IMR-90 (cell line): ENCODE data around the gene JADE2. TPM values are rescaled to one million over a fixed set of nuclear protein-coding genes. Genes with fewer than 3 reads are reported as not detected.

Experiments used
- ATAC-seq: fragments of 200-7000 bp; cut with Tn5 transposase; 2 replicates; pipeline ENCODE4 v1.9.1; 2020; ENCODE audit warnings: low read depth, mild to moderate bottlenecking, moderate library complexity
- BruUV-seq: library from RNA; stranded (reverse); fragments of 400-500 nt; replicated peaks from 2 replicates; lab custom pipeline; 2021; lab: Mats Ljungman, UMichigan
- CTCF ChIA-PET: fragments of 300-600 bp; formaldehyde crosslinking; extraction: SDS; loops from one replicate; lab custom pipeline; 2021; ENCODE audit warnings: antibody characterized with exemption; lab: Yijun Ruan, JAX
- POLR2A ChIA-PET: fragments of 300-600 bp; sonication (Branson Sonifier 250); formaldehyde crosslinking; loops from one replicate; lab custom pipeline; 2022; ENCODE audit warnings: antibody characterized with exemption; ENCODE audit not compliant: unreplicated experiment; lab: Charles Lee
- DNase-seq: peaks from one replicate; pipeline ENCODE4 v3.0.0; 2013
- H2AFZ ChIP-seq: replicated peaks from 2 replicates; pipeline ENCODE3; 2013; ENCODE audit warnings: low read length, mild to moderate bottlenecking; ENCODE audit not compliant: poor library complexity
- H2AK5ac ChIP-seq: 2 replicates; pipeline ENCODE4 v1.6.1; 2013; ENCODE audit warnings: low read depth, low read length, inconsistent platforms
- H2AK9ac ChIP-seq: replicated peaks from 2 replicates; pipeline ENCODE3; 2013; ENCODE audit warnings: mild to moderate bottlenecking, low read depth, low read length, moderate library complexity; ENCODE audit not compliant: poor library complexity
- H2BK120ac ChIP-seq: 2 replicates; pipeline ENCODE4 v1.6.1; 2013; ENCODE audit warnings: low read depth, low read length, inconsistent platforms
- H2BK15ac ChIP-seq: 3 replicates; pipeline ENCODE4 v1.6.1; 2013; ENCODE audit warnings: low read depth, low read length, inconsistent platforms
- H2BK20ac ChIP-seq: 2 replicates; pipeline ENCODE4 v1.6.1; 2013; ENCODE audit warnings: low read depth, mild to moderate bottlenecking, inconsistent platforms, low read length, moderate library complexity
- H2BK5ac ChIP-seq: 2 replicates; pipeline ENCODE4 v1.6.1; 2013; ENCODE audit warnings: mild to moderate bottlenecking, low read depth, low read length, inconsistent platforms; ENCODE audit not compliant: poor library complexity, severe bottlenecking
- H3K14ac ChIP-seq: replicated peaks from 2 replicates; pipeline ENCODE4 v1.6.1; 2013; ENCODE audit warnings: low read depth, low read length, inconsistent platforms
- H3K18ac ChIP-seq: 2 replicates; pipeline ENCODE4 v1.6.1; 2013; ENCODE audit warnings: low read depth, low read length, control low read depth
- H3K23ac ChIP-seq: 2 replicates; pipeline ENCODE4 v1.6.1; 2013; ENCODE audit warnings: low read depth, low read length, inconsistent platforms
- H3K27ac ChIP-seq: 2 replicates; pipeline ENCODE4 v1.5.1; 2013; ENCODE audit warnings: mild to moderate bottlenecking, control low read depth, low read length; ENCODE audit not compliant: insufficient read depth
- H3K27me3 ChIP-seq: 2 replicates; pipeline ENCODE4 v1.6.1; 2013; ENCODE audit warnings: low read length; ENCODE audit not compliant: control insufficient read depth, insufficient read depth
- H3K36me3 ChIP-seq: 2 replicates; pipeline ENCODE4 v1.6.1; 2013; ENCODE audit warnings: low read length, mixed read lengths; ENCODE audit not compliant: control insufficient read depth, insufficient read depth
- H3K4ac ChIP-seq: 2 replicates; pipeline ENCODE4 v1.6.1; 2013; ENCODE audit warnings: low read depth, low read length, inconsistent platforms
- H3K4me1 ChIP-seq: 2 replicates; pipeline ENCODE4 v1.6.1; 2013; ENCODE audit warnings: low read length, mixed read lengths; ENCODE audit not compliant: control insufficient read depth, insufficient read depth
- H3K4me2 ChIP-seq: 2 replicates; pipeline ENCODE4 v1.6.1; 2013; ENCODE audit warnings: low read depth, mild to moderate bottlenecking, control low read depth, low read length, moderate library complexity
- H3K4me3 ChIP-seq: 2 replicates; pipeline ENCODE4 v1.5.1; 2013; ENCODE audit warnings: low read depth, mild to moderate bottlenecking, control low read depth, low read length, moderate library complexity; ENCODE audit not compliant: insufficient read depth
- H3K56ac ChIP-seq: 2 replicates; pipeline ENCODE4 v1.6.1; 2013; ENCODE audit warnings: low read length, inconsistent platforms; ENCODE audit not compliant: insufficient read depth; ENCODE audit errors: extremely low read depth
- H3K79me1 ChIP-seq, 2 experiments: 2 replicates each; pipeline ENCODE4 v1.6.1; 2013; ENCODE audit warnings: low read length in 2 of 2, inconsistent platforms in 1 of 2, low read depth in 1 of 2
- H3K9ac ChIP-seq: 2 replicates; pipeline ENCODE4 v1.6.1; 2013; ENCODE audit warnings: low read depth, low read length, control low read depth
- H3K9me1 ChIP-seq: 2 replicates; pipeline ENCODE4 v1.6.1; 2013; ENCODE audit warnings: low read length, inconsistent platforms; ENCODE audit not compliant: insufficient read depth
- H3K9me3 ChIP-seq: 2 replicates; pipeline ENCODE4 v1.6.1; 2013; ENCODE audit warnings: low read length; ENCODE audit not compliant: control insufficient read depth, insufficient read depth
- H4K20me1 ChIP-seq: 2 replicates; pipeline ENCODE4 v1.6.1; 2013; ENCODE audit warnings: low read length, inconsistent platforms; ENCODE audit not compliant: insufficient read depth
- H4K5ac ChIP-seq: 2 replicates; pipeline ENCODE4 v1.6.1; 2013; ENCODE audit warnings: mild to moderate bottlenecking, low read depth, low read length, control low read depth
- H4K8ac ChIP-seq, 2 experiments: 2 replicates each; pipeline ENCODE4 v1.6.1; 2013; ENCODE audit warnings: low read depth in 2 of 2, low read length in 2 of 2, control low read depth in 1 of 2, inconsistent platforms in 1 of 2
- H4K91ac ChIP-seq: 2 replicates; pipeline ENCODE4 v1.6.1; 2013; ENCODE audit warnings: low read depth, low read length, inconsistent platforms; ENCODE audit not compliant: insufficient read depth
- BHLHE40 ChIP-seq: fragments of 150-350 bp; IDR thresholded peaks from 2 replicates; pipeline ENCODE4 v1.6.1; 2016; ENCODE audit warnings: mild to moderate bottlenecking, low read depth, low read length
- CEBPB ChIP-seq: IDR thresholded peaks from 2 replicates; pipeline ENCODE4 v1.6.1; 2012; ENCODE audit warnings: low read depth, low read length, improper control_type of control experiment
- CHD1 ChIP-seq: IDR thresholded peaks from 2 replicates; pipeline ENCODE4 v1.6.1; 2012; ENCODE audit warnings: low read depth, low read length, improper control_type of control experiment
- CTCF ChIP-seq: conservative IDR thresholded peaks from 2 replicates; pipeline ENCODE4 v1.5.1; 2012; ENCODE audit warnings: mild to moderate bottlenecking, low read depth, low read length, improper control_type of control experiment
- ELK1 ChIP-seq: fragments of 150-350 bp; IDR thresholded peaks from 2 replicates; pipeline ENCODE4 v1.6.1; 2016; ENCODE audit warnings: low read depth, mild to moderate bottlenecking, low read length, moderate library complexity, borderline replicate concordance
- MAZ ChIP-seq: IDR thresholded peaks from 2 replicates; pipeline ENCODE4 v1.6.1; 2012; ENCODE audit warnings: low read depth, mild to moderate bottlenecking, low read length, improper control_type of control experiment, moderate library complexity, borderline replicate concordance
- MXI1 ChIP-seq: IDR thresholded peaks from 2 replicates; pipeline ENCODE4 v1.6.1; 2012; ENCODE audit warnings: low read depth, mild to moderate bottlenecking, low read length, moderate library complexity, borderline replicate concordance
- NFE2L2 ChIP-seq: fragments of 150-350 bp; IDR thresholded peaks from 2 replicates; pipeline ENCODE4 v1.6.1; 2016; ENCODE audit warnings: low read depth, mild to moderate bottlenecking, low read length
- RAD21 ChIP-seq: IDR thresholded peaks from 2 replicates; pipeline ENCODE4 v1.6.1; 2012; ENCODE audit warnings: low read length, improper control_type of control experiment
- RCOR1 ChIP-seq: IDR thresholded peaks from 2 replicates; pipeline ENCODE4 v1.6.1; 2012; ENCODE audit warnings: mild to moderate bottlenecking, low read length, improper control_type of control experiment; ENCODE audit not compliant: insufficient replicate concordance
- RFX5 ChIP-seq: IDR thresholded peaks from 2 replicates; pipeline ENCODE4 v1.8.0; 2012; ENCODE audit warnings: low read depth, mild to moderate bottlenecking, low read length, moderate library complexity
- SMC3 ChIP-seq: fragments of 150-350 bp; IDR thresholded peaks from 2 replicates; pipeline ENCODE4 v1.6.1; 2016; ENCODE audit warnings: low read depth, mild to moderate bottlenecking, antibody characterized with exemption, low read length, moderate library complexity
- USF2 ChIP-seq: fragments of 150-350 bp; IDR thresholded peaks from 2 replicates; pipeline ENCODE4 v1.6.1; 2017; ENCODE audit warnings: mild to moderate bottlenecking, antibody characterized with exemption, low read length, low read depth
- WGBS, 2 experiments: methylation state at CpG; one replicate each; pipeline versions ENCODE4 v1.1.5 to v1.1.7; 2013; ENCODE audit warnings: missing lambda C conversion rate in 2 of 2; ENCODE audit not compliant: insufficient read length in 1 of 2; ENCODE audit errors: extremely low coverage in 2 of 2; 5-methylcytosine and 5-hydroxymethylcytosine counted together
- dilution Hi-C: fragments of 300-500 bp; cut with HindIII; formaldehyde crosslinking; loops from one replicate; pipeline ENCODE4 v1.14.3; 2018; ENCODE audit warnings: low sequenced_read_pairs; ENCODE audit not compliant: unreplicated experiment
- in situ Hi-C: fragments of 300-500 bp; cut with MboI; formaldehyde crosslinking; loops from 3 replicates; pipeline ENCODE4 v1.14.3; 2019; ENCODE audit warnings: low sequenced_read_pairs, inconsistent platforms, mixed read lengths
- intact Hi-C: fragments of 100-400 bp; cut with micrococcal nuclease; formaldehyde crosslinking; loops from 2 replicates; pipeline ENCODE4 v1.10.0; 2022
- polyA plus RNA-seq, 3 experiments: library from polyadenylated mRNA; depleted of rRNA; stranded (reverse); fragments of >200 nt; gene quantifications; 2 replicates each; pipeline ENCODE4 v1.2.3, GENCODE V29; 2012; ENCODE audit warnings: low replicate concordance in 1 of 3
- total RNA-seq: library from RNA; depleted of rRNA; stranded (reverse); fragments of >200 nt; gene quantifications from 2 replicates; pipeline ENCODE4 v1.2.3, GENCODE V29; 2012

The JADE2 gene
- total and polyA plus RNA-seq, 2 of the 4 experiments (the other 2 are of a cell fraction): 13.3 to 14.9 TPM

GRCh38 chr5:134490255-134490924 is 35.1 kb upstream of the JADE2 start:
- Histone ChIP-seq H3K9ac (no peak overlapping the region), H3K27me3 (no peaks in the 10 kb centered on the region), H3K23ac (no peak overlapping the region), H4K91ac (no peak overlapping the region), H3K9me3 (no peaks in the 10 kb centered on the region), H2BK120ac (no peak overlapping the region), H3K4me2 (no peak overlapping the region), H3K79me1 (no peaks in the 10 kb centered on the region), H2BK5ac (no peak overlapping the region), H2BK15ac (no peak overlapping the region), H4K5ac (no peak overlapping the region), H2BK20ac (no peak overlapping the region), H4K8ac (no peak overlapping the region), H3K27ac (no peak overlapping the region), H2AFZ (no peak overlapping the region), H2AK5ac (no peak overlapping the region), H3K18ac (no peak overlapping the region), H4K20me1 (no peaks in the 10 kb centered on the region), H3K14ac (no peak overlapping the region), H3K56ac (no peak overlapping the region), H3K4me1 (no peaks in the 10 kb centered on the region), H3K9me1 (no peaks in the 10 kb centered on the region; the same call in 1 of the 2 replicates), H3K4ac (no peak overlapping the region), H3K36me3 (no peaks in the 10 kb centered on the region), H2AK9ac (no peak overlapping the region), H3K4me3 (no peak overlapping the region)
- ChIA-PET CTCF (no interaction called here), POLR2A (no interaction called here)
- dilution Hi-C loops: no loop called here
- in situ Hi-C loops: no loop called here
- DNase-seq: no peak
- ATAC-seq: no peak
- no TSS peak for BruUV-seq
- TF ChIP-seq CEBPB (no peak), USF2 (no peak), CHD1 (no peak), RAD21 (no peak), RFX5 (no peak), RCOR1 (no peak), ELK1 (no peak), BHLHE40 (no peak), MXI1 (no peak), CTCF (no peak), SMC3 (no peak), NFE2L2 (no peak), MAZ (no peak)
- WGBS, 2 experiments: 81% methylated on average over 9 of the region's 9 CpGs; no CpG with 5 or more reads in 1 of the 2 experiments
- intact Hi-C loops: no loop called here
